NCI-H2196 treated with DMSO at 0.1 percent for 48 hours (cell line): ENCODE results near the gene PMCH.
"Not testable (repeated sequence)": the region's sequence is repeated elsewhere in the genome, so short reads cannot be mapped to it uniquely, and the experiment has no call there.

Experiments
- DNase-seq: peaks from one replicate; lab custom pipeline; 2025; ENCODE audit not compliant: unreplicated experiment; lab: John Stamatoyannopoulos, UW

The PMCH gene

GRCh38 chr12:102197789-102198188 lies at the start of gene PMCH:
Gene PMCH (minus strand): TSS chr12:102197833. CDS start chr12:102197770, 63 bp downstream.
- no peak for DNase-seq

GRCh38 chr12:102240859-102241258 lies 43.2 kb upstream of the PMCH start:
- not testable (repeated sequence) for DNase-seq

DNA sequence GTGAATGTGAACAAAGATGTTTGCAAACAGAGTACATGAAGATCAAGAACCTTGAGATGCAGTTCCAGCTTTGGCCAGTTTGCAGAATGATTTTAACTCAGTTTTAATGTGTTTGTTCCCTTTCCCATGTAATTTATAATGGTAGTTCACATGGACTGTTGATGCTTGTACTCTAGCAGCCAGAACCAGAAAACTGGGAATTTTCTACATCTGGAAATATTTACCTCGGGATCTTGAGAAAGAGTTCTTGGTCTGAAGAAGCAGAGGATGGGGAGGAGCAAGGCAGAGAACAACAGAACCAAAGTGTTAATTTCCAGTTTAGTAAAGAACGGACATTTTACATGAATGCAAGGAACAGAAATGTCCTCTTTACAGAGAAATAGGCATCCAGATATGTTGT lies 37.0 kb upstream of the PMCH start:
- DNase-seq: no peak

- DNase-seq: no peak
Observed at GRCh38 chr12:102232446-102232845, 34.8 kb upstream of the PMCH start.

DNA sequence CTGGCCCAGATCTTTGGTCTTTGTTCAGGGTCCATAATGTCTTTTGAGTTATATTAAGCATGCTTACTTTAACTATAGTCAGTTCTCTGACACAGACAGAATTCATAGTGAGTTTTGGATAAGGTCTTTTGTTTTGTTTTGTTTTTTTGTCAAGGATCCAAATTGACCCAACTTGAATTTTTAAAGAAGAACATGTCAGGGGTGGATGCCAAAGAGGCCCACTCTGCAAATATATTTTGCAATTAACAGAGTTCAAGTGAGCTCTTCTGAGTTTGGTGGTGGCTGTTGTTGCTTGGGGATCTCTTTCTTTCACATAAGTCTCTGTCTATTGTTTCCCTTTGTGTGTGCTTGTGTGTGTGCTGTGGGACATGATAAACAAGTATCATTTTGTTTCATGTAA lies 34.4 kb upstream of the PMCH start:
- no peak for DNase-seq

DNA sequence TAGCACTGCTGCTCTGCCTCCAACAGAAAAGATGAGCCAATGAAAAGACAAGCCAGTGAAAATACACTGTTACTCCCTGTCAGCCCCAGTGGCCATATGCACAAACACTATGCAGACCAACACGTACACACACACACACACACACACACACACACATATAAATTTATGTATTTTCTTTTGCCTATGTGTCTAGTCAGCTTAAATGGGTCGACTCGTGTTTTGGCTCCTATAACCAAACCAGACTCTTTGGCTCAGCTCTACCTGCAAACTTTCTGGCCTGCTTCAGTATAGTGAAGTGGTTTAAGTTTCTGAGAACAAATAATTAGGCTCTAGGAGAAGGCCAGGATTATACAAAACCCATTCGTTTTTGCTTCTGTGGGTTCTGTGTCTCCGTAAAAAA lies 30.3 kb upstream of the PMCH start:
- DNase-seq: no peak

DNA sequence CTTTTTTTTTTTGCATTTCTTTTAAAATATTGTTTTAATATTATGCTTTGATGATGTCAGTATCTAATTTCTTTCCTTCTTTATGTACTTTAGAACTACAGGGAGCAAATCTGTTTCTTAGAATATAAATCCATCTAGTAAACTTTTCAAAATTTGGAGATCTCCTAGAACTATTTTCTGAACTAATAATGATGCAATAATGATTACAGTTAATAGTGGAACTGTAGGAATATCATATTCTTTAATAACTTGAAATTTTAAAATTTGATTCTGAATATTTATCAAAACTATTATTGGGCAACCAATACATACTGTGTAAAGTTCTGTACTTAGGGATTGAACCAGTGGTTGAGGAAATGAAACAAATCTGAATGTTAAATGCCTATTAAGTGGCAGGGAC lies 23.1 kb upstream of the PMCH start:
- no peak for DNase-seq

DNA sequence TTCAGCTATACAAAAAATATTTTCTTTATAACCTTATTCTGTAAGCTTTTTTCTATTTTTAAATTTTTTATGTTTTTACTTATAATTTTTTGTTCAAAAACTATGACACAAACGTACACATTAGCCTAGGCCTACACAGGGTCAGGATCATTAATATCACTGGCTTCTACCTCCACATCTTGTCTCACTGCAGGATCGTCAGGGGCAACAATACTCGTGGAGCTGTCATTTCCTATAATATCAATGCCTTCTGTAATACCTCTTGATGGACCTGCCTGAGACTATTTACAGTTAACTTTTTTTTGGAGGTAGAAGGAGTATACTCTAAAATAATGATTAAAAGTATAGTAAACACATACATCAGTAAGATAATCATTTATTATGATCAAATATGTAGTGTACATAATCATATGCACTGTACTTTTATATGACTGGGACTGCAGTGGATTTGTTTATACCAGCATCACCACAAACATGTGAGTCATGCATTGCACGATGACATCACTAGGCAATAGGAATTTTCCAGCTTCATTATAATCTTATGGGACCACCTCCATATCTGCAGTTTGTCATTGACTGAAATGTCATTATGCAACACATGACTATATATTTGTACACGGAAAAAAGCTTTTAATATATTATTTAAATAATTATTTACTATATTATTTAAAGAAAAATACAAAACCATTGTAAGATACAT lies 18.5 kb upstream of the PMCH start:
- DNase-seq: no peak

DNA sequence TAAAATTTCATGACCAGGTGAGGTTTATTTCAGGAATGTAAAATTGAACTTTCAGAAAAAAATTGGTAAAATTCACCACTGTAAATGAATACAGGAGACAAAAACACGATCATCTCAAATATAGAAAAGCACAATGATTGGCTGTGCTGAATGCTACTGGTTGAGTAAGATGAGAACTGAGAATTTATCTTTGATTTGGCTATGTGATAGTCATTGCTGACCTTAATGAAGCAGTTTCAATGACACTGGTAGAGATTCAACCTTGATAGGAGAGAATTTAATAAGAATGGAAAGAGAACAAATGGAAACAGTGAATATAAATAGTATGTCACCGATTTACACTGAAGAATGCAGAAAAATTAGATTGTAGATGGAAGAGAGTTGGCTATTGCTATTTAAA lies 6.4 kb upstream of the PMCH start:
- no peak for DNase-seq

GRCh38 chr12:102202556-102202955 lies 4.9 kb upstream of the PMCH start:
- DNase-seq: no peak

DNA sequence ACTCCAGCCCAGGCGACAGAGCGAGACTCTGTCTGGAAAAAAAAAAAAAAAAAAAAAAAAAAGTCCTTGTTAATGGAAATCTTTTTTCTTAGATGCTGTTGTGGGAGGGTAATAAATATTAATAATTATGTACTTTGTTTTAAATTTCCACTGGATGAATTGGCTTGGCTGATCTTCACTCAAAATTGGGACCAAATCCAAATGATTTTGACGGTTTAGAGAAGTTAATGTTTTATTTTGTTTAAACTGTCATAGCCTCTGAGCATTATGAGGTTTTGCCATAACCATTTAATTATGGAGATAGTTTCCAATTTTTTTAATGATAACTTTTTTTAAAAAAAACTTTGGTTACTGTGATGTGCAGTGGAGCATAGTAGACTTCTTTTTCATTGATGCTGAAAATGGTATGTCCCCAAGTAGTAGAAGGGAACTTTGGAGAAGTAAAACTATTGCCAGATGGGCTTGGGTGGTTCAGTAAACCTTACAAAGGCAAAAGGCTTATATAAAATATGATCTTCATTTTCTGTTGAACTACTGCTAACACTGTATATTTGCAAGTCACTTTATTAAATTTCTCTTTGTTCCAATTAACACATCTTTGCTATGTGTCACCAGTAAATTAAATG lies 3.9 kb upstream of the PMCH start:
- no peak for DNase-seq

DNA sequence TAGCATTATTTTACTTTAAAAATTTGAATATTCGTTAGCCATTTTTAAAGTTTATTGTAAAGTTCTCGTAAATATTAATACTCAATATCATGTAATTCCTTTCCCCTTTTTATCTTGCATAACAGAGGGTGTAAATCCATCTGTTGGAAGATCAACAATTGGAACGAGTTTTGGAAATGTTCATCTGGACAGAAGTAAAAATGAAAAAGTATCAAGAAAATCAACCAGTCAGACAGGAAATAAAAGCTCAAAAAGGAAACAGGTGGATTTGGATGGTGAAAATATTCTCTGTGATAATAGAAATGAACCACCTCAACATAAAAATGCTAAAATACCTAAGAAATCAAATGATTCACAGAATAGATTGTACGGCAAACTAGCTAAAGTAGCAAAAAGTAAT lies 1.8 kb downstream of the PMCH start:
- no peak for DNase-seq

- DNase-seq: no peak
Observed at GRCh38 chr12:102182635-102183034, 15.0 kb downstream of the PMCH start.

DNA sequence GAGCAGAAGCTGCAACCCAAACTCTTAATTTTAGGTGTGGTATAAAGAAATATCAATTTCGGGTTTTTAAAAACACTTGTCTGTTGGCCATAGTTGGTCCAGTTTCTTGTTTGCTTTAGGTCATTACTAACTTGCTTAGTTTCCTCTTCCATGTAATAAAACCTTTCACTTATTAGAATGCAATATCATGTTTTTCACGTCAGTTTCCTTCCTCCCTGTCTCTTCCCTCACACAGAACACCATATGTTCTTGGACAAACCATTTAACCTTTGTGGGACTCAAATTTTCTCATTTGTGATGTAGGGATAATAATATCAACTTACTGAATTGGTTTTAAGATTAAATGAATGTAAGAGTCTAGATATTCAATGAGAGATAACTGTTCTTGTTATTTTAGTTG lies 22.9 kb downstream of the PMCH start:
- DNase-seq: no peak

GRCh38 chr12:102174117-102174516 lies 23.5 kb downstream of the PMCH start:
- DNase-seq: no peak

- DNase-seq: no peak
Observed at GRCh38 chr12:102172436-102172835, 25.2 kb downstream of the PMCH start.

DNA sequence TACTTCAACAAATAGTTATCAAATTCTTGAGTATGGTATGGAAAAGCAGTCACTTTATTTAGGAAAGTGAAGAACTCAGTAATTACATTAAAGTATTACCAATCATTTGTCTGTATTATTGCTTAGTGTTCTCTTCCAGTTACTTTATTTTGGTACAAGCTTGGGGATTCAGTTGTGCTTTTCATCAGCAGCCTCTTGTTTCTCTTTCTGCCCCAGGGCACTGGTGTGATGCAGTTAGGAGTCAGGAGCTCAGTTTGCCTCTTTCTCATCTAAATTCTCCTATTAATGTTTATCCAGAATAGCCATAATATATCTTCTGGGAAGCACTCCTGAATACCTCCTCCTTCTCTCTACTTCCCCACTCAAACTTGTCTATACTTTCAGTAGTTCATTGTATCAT lies 25.7 kb downstream of the PMCH start:
- DNase-seq: no peak

- no peak for DNase-seq
Observed at GRCh38 chr12:102169922-102170621, 27.6 kb downstream of the PMCH start.

DNA sequence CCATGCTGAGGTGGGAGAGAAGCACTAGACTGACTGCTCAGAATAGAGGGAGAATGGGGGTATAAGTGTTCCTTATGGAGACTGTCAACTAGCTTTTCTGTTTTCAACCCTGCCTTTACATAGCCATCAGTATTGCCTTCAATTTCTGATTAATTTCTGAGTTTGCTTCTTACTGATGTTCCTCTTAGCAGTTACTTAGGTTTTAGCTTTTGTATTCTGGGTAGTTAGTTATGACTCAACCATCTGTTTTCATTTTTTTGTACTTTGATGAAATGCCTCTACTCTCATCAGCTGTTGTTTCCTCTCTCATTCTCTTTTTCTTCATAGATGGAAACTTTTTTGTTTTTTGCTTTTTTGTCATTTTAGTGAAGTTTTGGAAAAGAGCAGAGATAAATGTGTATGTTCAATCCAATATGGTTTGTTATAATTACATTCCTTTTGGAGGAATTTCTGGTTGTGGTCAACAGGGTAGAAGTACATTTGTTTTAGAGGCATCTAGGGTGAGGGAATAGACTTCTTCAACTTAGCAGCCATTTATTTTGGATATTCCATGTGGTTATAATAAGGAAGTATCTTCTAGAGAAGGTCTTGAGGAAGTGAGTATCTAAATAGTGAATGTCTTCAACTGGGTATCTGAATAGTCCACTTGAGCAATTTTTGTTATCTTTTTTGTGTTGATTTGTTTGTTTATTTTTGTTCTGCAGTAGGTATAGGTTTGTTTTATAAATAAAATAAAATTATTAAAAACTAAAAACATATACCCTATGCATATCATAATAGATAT lies 29.6 kb downstream of the PMCH start:
- DNase-seq: no peak

GRCh38 chr12:102163383-102163782 lies 34.2 kb downstream of the PMCH start:
- no peak for DNase-seq

- DNase-seq: not testable (repeated sequence)
Observed at GRCh38 chr12:102155206-102155605, 42.4 kb downstream of the PMCH start.
